DMS 273 (cell line): ENCODE data around the gene TRAF1.

Source experiments
- DNase-seq: peaks from one replicate; lab custom pipeline; 2025; ENCODE audit not compliant: unreplicated experiment; lab: John Stamatoyannopoulos, UW

TRAF1 gene

DNA sequence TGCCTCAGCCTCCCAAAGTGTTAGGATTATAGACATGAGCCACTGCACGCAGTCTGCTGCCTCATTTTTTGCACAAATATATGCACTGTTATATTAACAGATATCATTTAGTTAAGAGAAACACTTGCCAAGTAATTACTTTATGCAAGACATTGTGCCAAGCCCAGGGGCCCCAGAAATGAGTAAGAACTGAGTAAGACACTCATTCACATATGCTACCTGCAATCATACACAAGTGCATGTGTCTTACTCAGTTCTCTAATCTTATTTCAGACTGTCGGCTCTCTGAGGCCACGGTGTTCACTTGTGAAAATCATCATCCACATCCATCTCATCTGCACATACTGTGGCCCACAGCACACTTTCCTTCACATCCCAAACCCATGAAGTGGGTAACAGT, 16.0 kb downstream of the TRAF1 start:
- no peak for DNase-seq

DNA sequence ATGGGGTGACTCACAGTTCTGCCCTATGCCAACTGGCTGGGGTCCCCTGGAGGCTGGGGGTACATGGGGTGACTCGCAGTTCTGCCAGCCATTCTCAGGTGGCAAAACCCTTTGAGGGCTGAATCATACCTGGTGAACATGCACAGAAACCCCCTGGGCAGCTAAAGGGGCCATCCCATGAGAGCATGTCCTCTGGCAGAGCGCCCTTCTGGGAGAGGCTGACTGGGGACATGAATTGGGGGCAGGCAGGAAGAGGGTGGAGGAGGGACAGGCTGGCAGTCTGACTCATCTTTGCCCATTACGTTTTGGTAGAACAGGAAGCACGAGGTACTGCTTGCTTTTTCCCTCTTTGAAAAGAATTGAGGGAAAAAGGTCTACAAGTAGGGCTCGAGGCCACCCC, 16.7 kb downstream of the TRAF1 start:
- no peak for DNase-seq

- DNase-seq = no peak
These were observed 21.1 kb downstream of the TRAF1 start for GRCh38 chr9:120905315-120906164.

DNA sequence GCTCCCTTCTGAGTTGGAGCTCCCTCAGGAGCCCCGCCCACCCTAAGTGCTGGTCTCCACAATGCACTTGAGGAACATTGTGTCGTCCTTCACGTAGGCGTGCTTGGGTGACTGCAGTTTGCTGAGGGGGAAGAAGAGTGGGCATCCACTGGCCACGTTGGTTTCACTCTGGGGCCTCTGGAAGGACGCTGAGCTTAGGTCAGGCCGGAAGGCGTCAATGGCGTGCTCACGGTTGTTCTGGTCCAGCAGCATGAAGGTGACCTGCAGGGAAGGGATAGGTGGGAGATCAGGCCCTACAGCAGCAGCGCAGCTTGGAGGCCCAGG, 21.7 kb downstream of the TRAF1 start:
- DNase-seq = no peak

DNA sequence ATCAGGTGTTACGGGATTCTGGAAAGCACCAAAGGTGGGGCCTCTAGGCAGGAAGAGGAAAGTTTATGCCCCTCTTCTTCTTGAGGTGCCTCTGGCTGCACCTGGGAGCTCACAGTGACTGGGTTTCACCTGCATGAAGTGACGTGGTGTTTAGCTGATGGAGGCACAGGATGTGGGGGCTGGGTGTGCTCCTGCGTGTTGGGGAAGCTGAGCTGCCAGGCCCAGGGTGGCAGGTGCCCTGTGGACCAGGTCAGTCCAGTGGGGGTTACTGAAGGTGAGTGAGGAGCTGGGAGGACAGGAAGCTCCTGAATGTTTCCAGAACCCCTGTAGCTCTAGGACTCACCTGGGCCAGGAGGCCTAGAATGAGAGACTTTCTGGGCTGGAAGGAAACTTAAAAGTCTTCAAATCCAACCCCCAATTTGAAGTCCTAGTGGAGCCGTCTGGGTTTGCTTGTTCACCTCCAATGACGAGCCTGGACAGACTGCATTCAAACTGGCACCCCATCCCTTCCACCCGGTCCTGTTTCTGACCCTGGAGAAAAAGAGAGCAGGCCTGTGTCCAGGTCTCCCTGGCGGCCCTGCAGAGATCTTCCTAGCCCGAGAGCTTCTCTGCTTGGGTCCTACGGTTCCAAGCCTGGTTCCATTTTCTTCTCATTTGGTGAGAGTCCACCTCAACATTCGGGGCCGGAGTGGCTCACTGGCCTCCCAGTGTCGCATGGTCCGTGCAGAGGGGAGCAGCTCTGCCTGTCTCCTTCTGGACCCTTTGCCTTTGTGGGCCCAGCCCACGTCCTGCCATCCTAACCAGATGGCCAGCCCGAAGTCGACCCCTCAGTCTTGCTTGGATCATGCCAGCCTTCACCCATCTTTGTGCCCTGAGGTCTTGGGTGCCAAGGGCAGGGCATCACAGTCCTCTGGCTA, 22.3 kb downstream of the TRAF1 start:
- DNase-seq = no peak

GRCh38 chr9:120902569-120903535, 23.7 kb downstream of the TRAF1 start:
- no peak for DNase-seq

GRCh38 chr9:120901755-120902568, 24.6 kb downstream of the TRAF1 start:
- no peak for DNase-seq

GRCh38 chr9:120900824-120901223, 25.8 kb downstream of the TRAF1 start:
- no peak for DNase-seq

GRCh38 chr9:120899490-120900068, 27.0 kb downstream of the TRAF1 start:
- DNase-seq = no peak

DNA sequence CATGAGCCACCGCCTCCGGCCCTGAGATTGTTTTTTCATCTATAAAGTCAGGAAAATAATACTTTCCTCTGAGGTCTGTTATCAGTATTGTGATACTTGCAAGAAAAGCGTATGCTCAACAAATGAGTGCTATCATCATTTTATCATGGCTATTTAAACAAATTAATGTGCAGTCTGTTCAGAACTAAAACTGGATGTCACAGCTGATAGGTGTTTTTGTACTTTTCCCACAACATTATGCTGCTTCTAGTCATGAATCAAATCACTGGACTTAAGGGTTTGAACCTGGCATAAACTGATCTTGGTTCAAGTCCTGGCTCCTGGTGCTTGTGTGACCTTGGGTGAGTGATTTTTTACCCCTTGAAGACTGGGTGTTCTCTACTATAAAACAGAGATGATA, 28.2 kb downstream of the TRAF1 start:
- DNase-seq = no peak

DNA sequence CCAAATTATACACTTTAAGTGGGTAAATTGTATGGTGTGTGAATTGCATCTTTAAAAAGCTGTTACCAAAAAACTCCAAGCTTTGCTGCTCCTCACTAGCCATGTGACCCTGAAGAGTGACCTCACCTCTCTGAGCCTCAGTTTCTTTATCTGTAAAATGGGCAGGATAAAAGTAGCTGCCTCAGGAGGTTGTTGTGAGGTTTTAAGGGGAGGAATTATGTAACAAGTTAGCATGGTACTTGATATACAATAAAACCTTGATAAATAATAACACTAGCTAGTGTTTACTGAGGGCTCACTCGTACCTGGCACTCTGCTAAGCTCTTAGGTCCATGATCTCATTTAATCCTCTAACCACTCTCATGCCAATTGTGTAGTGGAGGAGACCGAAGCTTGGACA, 30.6 kb downstream of the TRAF1 start:
- DNase-seq = no peak

DNA sequence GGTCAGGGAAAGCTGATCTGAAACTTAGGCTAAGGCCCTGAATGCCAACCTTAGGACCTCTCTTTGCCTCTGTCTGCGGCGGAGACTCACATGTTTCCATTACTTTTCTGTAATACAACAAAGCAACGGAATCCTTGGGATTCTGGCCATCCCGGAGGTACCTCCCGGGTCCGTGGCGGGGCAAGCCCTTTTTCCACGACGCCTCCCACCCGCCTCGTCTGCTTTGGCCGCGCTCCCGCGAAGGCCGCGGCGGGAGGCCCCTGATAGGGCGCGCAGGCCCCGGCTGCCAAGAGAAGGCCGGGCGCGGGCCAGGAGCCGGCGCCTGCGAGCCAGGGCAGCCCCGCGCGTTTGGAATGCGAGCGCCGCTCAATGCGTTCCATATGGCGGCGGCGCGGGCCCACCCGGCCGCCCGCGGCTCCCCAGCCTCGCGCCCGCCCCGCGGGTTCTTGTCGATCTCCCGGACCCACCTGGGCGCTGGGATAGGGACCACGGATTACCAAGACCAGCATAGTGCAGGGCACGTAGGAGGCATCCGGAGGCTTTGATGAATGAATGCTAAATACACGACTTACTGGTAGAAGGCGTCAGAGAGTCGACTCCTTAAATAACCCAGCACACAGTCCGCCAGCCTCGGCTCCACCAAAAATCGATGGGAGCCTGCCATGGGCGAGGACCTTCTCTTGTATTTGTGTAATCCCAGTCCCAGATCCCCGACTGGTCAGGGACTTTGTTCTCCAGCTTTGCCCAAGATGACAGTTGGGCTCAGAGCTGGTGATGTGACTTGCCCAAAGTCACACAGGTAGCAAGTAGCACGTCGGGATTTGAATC, 32.1 kb downstream of the TRAF1 start:
- peak; percentile 79 for DNase-seq

DNA sequence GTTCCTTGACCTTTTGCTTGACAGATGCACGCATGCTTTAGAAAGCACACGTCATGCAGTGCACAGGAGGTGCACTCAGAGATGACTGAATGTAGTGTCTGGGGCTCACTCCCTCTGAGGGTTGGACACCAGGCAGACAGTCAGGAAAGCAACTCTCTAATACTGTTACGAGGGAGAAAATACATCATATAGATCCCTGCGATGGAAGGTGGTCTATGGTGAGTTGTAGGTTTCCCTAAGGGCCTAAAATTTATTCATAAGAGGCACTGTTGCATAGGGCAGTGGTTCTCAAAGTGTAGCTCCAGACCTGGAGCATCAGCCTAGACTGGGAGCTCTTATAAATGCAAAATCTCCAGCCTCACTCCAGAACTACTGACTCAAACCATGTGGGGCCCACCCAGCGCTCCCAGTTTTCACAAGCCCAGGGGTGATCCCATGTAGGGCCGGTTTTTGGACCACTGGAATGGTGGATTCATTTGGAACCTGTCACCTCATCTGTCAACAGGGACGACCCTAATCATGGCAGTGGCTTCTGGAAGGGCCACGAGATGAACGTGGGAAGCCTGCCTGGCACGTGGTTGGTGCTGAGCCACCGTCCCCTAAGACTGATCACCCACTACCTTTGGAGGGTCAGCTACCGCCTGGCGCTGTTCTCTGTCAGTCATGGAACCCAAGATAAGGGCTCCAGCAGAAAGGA, 32.8 kb downstream of the TRAF1 start:
- no peak for DNase-seq

DNA sequence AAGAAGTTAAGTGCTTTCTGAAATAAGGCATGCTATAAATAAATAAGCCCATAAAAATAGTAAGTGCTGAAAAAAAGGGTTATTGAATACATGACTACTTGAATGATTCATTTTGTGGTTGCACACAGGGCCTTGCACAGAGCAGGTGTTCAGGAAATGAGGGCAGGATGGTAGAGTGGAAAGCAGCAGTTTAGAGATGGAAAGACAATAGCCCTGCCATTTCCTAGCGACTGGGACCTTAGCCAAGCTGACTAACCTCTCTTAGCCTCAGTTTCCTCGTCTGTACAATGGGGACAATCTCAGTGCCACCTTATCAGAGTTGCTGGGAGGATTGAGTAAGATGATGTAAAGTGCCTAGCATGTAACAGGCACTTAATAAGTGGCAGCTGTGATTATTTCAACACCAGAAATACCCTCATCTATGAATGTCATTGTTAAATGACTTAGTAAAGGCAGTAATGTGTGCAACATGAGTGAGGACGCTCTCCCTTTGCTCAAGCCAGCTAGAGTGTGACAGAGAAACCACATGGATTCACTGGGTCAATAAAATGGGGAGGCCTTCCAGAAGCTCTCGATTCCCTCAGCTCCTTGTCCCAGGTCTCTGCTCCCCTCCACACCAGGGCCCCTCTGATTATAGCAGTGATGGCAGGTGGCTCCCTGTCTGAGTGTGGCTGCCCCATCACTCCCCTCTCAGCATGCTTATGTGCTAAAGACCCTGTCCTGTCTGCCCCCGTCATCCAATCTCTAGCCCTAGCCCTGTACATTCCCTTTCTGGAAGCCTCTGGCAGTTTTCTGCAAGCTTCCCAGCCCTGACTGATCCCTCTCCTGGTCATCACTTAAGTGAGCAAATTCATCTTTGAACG, 33.6 kb downstream of the TRAF1 start:
- DNase-seq = no peak

- no peak for DNase-seq
These were observed 34.5 kb downstream of the TRAF1 start for GRCh38 chr9:120891884-120892747.

DNA sequence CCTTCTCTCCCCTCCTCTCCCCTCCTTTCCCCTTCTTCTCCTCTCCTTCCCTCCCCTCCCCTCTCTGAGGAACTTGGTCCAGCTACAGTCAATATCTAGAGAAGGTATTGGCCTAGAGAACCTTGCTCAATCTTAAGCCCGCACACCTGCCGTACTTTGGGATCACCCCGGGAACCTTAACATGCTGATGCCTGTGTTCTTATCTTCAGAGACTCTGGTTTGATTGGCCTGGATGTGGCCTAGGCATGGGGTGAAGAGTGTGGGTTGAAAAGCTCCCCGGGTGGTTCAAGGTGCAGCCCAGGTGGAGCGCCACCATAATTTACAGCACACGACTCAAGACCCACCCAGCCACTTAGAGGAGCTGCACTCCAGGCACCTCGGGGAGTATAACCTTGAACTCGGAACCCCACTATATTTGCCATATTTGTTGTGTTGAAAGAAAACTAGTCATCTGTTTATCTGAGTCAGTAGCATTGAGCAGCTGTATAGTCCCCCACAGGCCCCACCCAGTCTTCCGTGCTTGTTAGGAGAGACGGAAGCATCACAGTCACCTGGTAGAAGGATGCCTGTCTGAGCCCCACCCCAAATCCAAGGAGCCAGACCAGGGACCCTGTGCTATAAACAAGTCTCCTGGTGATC, 35.2 kb downstream of the TRAF1 start:
- no peak for DNase-seq
